ENCODE data around the gene MRPL54.

MRPL54 gene

GRCh38 chr19:3778104-3778867 is 15.8 kb downstream of the MRPL54 start:
- H3K4me3 ChIP-seq (ENCODE audit: low read length) = no peak overlapping the region
- WGBS (ENCODE audit: insufficient coverage, insufficient read length) = no CpG with 5 or more reads among the region's 37 CpGs
- H3K27me3 ChIP-seq (ENCODE audit: control insufficient read depth, insufficient read depth, low read length) = no peaks in the 10 kb centered on the region
- no peaks in the 10 kb centered on the region for H3K4me1 ChIP-seq (ENCODE audit: control insufficient read depth, insufficient read depth, low read length)
- H3K9me3 ChIP-seq (ENCODE audit: control insufficient read depth, insufficient read depth, low read length) = no peaks in the 10 kb centered on the region
- DNase-seq (ENCODE audit: low read depth, low spot score) = no peak
- H3K27ac ChIP-seq (ENCODE audit: low read length) = no peak overlapping the region
- no peaks in the 10 kb centered on the region; the same call in none of the 2 replicates for H3K36me3 ChIP-seq (ENCODE audit: control insufficient read depth, insufficient read depth, low read length)

DNA sequence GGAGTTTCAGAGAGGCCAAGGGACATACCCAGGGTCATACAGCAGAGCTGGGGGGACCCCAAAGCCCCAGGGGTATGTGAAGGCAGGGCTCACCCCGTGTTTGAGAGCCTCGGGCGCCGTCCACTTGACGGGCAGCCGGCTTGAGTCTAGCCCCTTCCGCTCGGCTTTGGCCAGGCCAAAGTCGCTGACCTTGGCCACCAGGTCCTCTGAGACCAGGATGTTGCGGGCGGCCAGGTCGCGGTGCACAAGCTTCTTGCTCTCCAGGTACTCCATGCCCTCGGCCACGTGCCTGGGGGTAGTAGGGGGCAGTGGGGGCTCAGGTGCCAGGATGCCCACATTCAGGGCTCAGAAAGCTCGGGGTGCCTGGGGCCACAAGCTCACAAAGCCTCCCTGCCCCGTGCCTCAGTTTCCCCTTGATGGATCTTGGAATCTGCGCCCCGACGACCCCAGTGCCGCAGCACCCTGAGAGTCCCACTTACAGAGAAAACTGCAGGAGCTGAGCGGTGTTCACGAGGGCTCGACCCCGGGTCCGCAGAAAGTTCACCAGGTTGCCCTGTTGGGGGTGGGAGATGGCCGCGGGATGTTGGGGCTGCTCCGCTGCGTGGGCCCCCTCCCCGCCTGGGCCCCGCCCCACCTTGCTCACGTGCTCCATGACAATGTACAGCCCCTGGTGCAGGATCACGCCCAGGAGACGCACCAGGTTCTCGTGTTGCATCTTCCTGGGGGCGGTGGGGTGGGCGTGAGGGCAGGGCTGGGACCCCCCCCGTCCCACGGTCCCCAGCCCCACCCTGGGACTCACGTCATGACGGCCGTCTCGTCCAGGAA is 16.6 kb downstream of the MRPL54 start:
- Histone ChIP-seq H3K27ac (ENCODE audit: low read length) (no peak overlapping the region), H3K27me3 (ENCODE audit: control insufficient read depth, insufficient read depth, low read length) (no peaks in the 10 kb centered on the region), H3K9me3 (ENCODE audit: control insufficient read depth, insufficient read depth, low read length) (no peaks in the 10 kb centered on the region), H3K4me3 (ENCODE audit: low read length) (no peak overlapping the region), H3K36me3 (ENCODE audit: control insufficient read depth, insufficient read depth, low read length) (no peaks in the 10 kb centered on the region; the same call in none of the 2 replicates), H3K4me1 (ENCODE audit: control insufficient read depth, insufficient read depth, low read length) (peaks cover 3% of the 10 kb centered on the region; the same call in 1 of the 2 replicates)
- WGBS (ENCODE audit: insufficient coverage, insufficient read length) = no CpG with 5 or more reads among the region's 44 CpGs
- no peak for DNase-seq (ENCODE audit: low read depth, low spot score)

- Histone ChIP-seq H3K36me3 (ENCODE audit: control insufficient read depth, insufficient read depth, low read length) (peaks cover 2% of the 10 kb centered on the region), H3K27me3 (ENCODE audit: control insufficient read depth, insufficient read depth, low read length) (peaks cover 3% of the 10 kb centered on the region; the same call in 1 of the 2 replicates), H3K9me3 (ENCODE audit: control insufficient read depth, insufficient read depth, low read length) (no peaks in the 10 kb centered on the region), H3K4me3 (ENCODE audit: low read length) (no peak overlapping the region), H3K4me1 (ENCODE audit: control insufficient read depth, insufficient read depth, low read length) (peaks cover 7% of the 10 kb centered on the region), H3K27ac (ENCODE audit: low read length) (no peak overlapping the region)
- DNase-seq (ENCODE audit: low read depth, low spot score) = no peak
- WGBS (ENCODE audit: insufficient coverage, insufficient read length) = no CpG with 5 or more reads among the region's 9 CpGs
These were observed 18.4 kb downstream of the MRPL54 start for GRCh38 chr19:3780786-3781304.

GRCh38 chr19:3781603-3782002 is 19.1 kb downstream of the MRPL54 start:
- Histone ChIP-seq H3K4me1 (ENCODE audit: control insufficient read depth, insufficient read depth, low read length) (peaks cover 7% of the 10 kb centered on the region), H3K9me3 (ENCODE audit: control insufficient read depth, insufficient read depth, low read length) (no peaks in the 10 kb centered on the region), H3K4me3 (ENCODE audit: low read length) (no peak overlapping the region), H3K36me3 (ENCODE audit: control insufficient read depth, insufficient read depth, low read length) (peaks cover 2% of the 10 kb centered on the region), H3K27ac (ENCODE audit: low read length) (no peak overlapping the region), H3K27me3 (ENCODE audit: control insufficient read depth, insufficient read depth, low read length) (peaks cover 3% of the 10 kb centered on the region; the same call in 1 of the 2 replicates)
- no peak for DNase-seq (ENCODE audit: low read depth, low spot score)
- WGBS (ENCODE audit: insufficient coverage, insufficient read length) = no CpG with 5 or more reads among the region's 2 CpGs

DNA sequence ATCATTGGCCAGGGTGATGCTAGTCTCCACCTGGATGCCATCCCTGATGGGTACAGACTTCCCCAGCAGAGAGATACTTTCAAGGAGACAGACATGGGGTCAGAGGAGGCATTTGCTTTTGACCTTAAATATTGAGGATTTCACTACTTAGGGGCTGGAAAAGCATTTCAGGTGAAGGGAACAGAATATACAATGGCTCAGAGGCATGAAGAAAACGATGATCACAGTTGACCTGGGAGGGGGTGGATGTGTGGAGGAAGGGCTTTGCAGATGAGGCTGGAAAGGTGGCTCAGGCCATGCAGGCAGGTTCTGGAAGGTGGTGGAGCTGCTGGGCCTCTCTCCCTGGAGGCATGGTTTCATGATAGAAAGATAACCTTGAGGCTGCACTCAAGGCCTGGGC is 19.8 kb downstream of the MRPL54 start:
- H3K4me3 ChIP-seq (ENCODE audit: low read length) = no peak overlapping the region

DNA sequence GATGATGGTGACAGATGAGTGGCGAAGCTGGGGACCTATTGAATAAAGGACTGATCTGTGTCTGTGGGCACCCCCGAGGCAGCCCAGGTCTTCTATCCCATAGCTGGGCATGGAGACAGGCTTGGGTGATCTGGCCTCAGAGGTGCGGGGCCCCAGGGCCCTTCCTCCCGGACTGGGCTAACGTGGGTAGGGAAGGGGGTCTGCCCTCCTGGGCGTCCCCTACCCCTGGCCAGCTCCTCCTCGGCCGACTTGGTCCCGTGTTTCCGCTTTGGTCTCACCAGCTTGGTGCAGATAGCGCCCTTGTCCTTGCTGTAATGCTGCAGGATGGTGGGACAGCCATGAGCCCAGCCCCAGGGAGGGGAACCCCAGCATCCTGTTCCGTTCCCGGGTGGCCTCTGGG is 20.4 kb downstream of the MRPL54 start:
- no CpG with 5 or more reads among the region's 13 CpGs for WGBS (ENCODE audit: insufficient coverage, insufficient read length)
- peaks cover 7% of the 10 kb centered on the region for H3K4me1 ChIP-seq (ENCODE audit: control insufficient read depth, insufficient read depth, low read length)
- H3K27me3 ChIP-seq (ENCODE audit: control insufficient read depth, insufficient read depth, low read length) = peaks cover 3% of the 10 kb centered on the region; the same call in 1 of the 2 replicates
- no peak overlapping the region for H3K27ac ChIP-seq (ENCODE audit: low read length)
- DNase-seq (ENCODE audit: low read depth, low spot score) = no peak
- H3K4me3 ChIP-seq (ENCODE audit: low read length) = no peak overlapping the region
- H3K36me3 ChIP-seq (ENCODE audit: control insufficient read depth, insufficient read depth, low read length) = peaks cover 2% of the 10 kb centered on the region
- no peaks in the 10 kb centered on the region for H3K9me3 ChIP-seq (ENCODE audit: control insufficient read depth, insufficient read depth, low read length)

More for the DNA sequence above, 19.8 kb downstream of the MRPL54 start:
- no peaks in the 10 kb centered on the region for H3K9me3 ChIP-seq (ENCODE audit: control insufficient read depth, insufficient read depth, low read length)
- H3K27ac ChIP-seq (ENCODE audit: low read length) = no peak overlapping the region
- peaks cover 7% of the 10 kb centered on the region for H3K4me1 ChIP-seq (ENCODE audit: control insufficient read depth, insufficient read depth, low read length)
- peaks cover 2% of the 10 kb centered on the region for H3K36me3 ChIP-seq (ENCODE audit: control insufficient read depth, insufficient read depth, low read length)
- DNase-seq (ENCODE audit: low read depth, low spot score) = no peak
- WGBS (ENCODE audit: insufficient coverage, insufficient read length) = no CpG with 5 or more reads among the region's 1 CpG
- peaks cover 3% of the 10 kb centered on the region; the same call in 1 of the 2 replicates for H3K27me3 ChIP-seq (ENCODE audit: control insufficient read depth, insufficient read depth, low read length)

- DNase-seq (ENCODE audit: low read depth, low spot score) = no peak
- WGBS (ENCODE audit: insufficient coverage, insufficient read length) = 100% methylated on average over 1 of the region's 49 CpGs
- Histone ChIP-seq H3K27ac (ENCODE audit: low read length) (no peak overlapping the region), H3K4me3 (ENCODE audit: low read length) (no peak overlapping the region), H3K4me1 (ENCODE audit: control insufficient read depth, insufficient read depth, low read length) (peaks cover 7% of the 10 kb centered on the region), H3K9me3 (ENCODE audit: control insufficient read depth, insufficient read depth, low read length) (no peaks in the 10 kb centered on the region), H3K36me3 (ENCODE audit: control insufficient read depth, insufficient read depth, low read length) (peaks cover 2% of the 10 kb centered on the region), H3K27me3 (ENCODE audit: control insufficient read depth, insufficient read depth, low read length) (peaks cover 3% of the 10 kb centered on the region; the same call in 1 of the 2 replicates)
These were observed 21.4 kb downstream of the MRPL54 start for GRCh38 chr19:3783660-3784584.

DNA sequence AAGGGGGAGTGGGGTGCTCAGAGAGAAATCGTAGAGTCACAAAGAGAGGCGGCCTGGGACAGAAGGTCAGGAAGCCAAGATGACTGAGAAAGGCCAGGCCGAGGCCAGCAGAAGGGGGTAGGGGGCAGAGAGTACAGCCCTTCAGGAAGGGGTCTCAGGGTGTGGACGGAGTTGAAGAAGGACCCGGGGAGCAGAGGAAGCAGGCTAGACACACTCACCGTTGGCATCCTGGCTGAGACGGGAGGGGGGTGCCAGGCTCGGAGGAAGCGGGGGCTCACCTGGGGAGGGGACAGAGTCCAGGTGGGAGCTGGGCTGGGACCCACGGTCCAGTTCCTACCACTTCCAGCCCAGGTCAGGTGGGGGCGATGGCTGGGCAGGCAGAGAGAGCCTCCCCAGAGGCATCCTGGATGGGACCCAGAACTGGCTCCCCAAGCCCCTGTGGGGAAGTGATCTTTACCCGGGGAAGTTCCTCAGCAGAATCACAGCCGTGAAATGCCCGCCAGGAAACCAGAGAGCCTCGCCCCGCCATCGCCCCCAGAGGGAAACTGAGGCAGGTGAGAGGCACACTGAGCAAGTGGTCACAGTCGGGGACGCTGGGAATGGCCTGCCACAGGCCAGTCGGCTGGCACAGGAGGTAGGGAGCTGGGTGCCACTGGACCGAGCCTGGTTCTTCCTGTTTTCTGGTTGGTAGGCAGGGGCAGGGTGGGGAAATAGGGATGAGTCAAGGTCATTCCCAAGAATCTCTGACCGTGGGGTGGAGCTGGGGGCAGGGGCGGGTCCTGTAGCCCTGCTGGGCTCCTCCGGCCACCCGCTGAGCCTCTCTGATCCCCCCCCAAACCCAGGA is 22.3 kb downstream of the MRPL54 start:
- peaks cover 3% of the 10 kb centered on the region; the same call in 1 of the 2 replicates for H3K27me3 ChIP-seq (ENCODE audit: control insufficient read depth, insufficient read depth, low read length)
- no peak overlapping the region for H3K27ac ChIP-seq (ENCODE audit: low read length)
- DNase-seq (ENCODE audit: low read depth, low spot score) = no peak
- WGBS (ENCODE audit: insufficient coverage, insufficient read length) = no CpG with 5 or more reads among the region's 25 CpGs
- no peaks in the 10 kb centered on the region for H3K9me3 ChIP-seq (ENCODE audit: control insufficient read depth, insufficient read depth, low read length)
- H3K4me3 ChIP-seq (ENCODE audit: low read length) = peak overlapping the region; percentile 86
- H3K36me3 ChIP-seq (ENCODE audit: control insufficient read depth, insufficient read depth, low read length) = peaks cover 2% of the 10 kb centered on the region
- H3K4me1 ChIP-seq (ENCODE audit: control insufficient read depth, insufficient read depth, low read length) = peaks cover 7% of the 10 kb centered on the region

DNA sequence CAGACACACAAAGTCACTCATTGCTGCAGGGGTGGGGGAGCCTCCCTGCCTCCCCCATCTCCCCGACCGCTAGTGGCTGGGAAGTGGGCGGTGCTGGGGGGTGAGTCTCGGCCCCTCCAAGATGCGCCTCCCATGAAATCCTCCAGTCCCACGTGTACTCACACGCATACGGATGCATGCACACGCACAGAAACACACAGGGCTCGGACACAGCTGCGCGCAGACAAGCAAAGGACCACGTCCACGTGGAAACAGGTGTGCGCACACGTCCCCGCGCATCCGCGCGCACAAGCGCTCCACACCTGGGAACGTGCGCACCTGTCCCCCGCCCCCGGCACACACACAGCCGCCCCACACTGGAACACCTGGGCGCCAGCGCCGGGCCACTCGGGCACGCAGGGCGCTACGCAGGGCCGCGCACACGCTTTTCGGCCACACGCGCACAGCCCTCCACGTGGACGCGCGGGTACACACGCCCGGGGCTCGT is 23.0 kb downstream of the MRPL54 start:
- H3K9me3 ChIP-seq (ENCODE audit: control insufficient read depth, insufficient read depth, low read length) = no peaks in the 10 kb centered on the region
- H3K36me3 ChIP-seq (ENCODE audit: control insufficient read depth, insufficient read depth, low read length) = peaks cover 2% of the 10 kb centered on the region
- H3K4me3 ChIP-seq (ENCODE audit: low read length) = peak overlapping the region; percentile 86
- peaks cover 7% of the 10 kb centered on the region for H3K4me1 ChIP-seq (ENCODE audit: control insufficient read depth, insufficient read depth, low read length)
- DNase-seq (ENCODE audit: low read depth, low spot score) = no peak
- no CpG with 5 or more reads among the region's 47 CpGs for WGBS (ENCODE audit: insufficient coverage, insufficient read length)
- H3K27ac ChIP-seq (ENCODE audit: low read length) = no peak overlapping the region
- peaks cover 3% of the 10 kb centered on the region; the same call in 1 of the 2 replicates for H3K27me3 ChIP-seq (ENCODE audit: control insufficient read depth, insufficient read depth, low read length)

All from iPS DF 6.9 (cell line).